ENCODE measurements around the gene FLRT1. TPM values are rescaled to one million over a fixed set of nuclear protein-coding genes. Genes with fewer than 3 reads are reported as not detected.
A peak's percentile ranks its signal among the peaks of the same experiment; 100 is the strongest.

FLRT1 gene
- total RNA-seq, 1 experiment from 2014 or later: 0.31 TPM

DNA sequence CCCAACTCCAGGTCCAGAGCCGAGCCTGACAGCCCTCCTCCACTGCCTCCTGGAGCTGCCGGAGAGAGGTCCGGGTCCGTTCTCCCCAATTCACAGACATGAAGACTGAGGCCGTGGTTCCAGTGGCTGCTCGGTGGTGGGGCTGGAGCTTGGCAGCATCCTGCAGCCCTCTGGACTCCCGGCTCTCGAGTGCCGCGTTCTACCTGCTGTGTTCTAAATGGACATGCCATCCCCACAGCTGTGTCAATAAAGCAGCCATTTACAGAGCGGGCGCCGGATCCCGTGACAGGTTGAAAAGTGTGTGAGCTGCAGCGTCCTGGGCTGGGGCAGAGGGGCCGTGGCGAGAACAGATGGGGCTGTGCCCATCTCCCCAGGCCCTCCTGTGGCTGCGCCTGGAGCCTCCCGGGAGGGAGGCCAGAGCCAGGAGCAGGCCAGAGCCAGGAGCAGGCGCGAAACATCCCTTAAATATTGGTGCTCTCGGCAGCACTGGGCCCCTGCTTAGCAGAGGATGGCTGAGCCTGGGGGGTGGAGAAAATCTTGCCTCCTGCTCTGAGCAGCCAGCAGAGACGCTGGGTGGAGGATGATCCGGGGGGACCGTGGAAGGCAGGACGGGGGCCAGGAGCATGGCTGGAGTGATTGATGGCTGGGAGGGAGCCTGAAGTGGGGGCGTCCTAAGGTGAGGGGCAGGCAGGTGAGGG, 46.2 kb downstream of the FLRT1 start:
- H3K4ac ChIP-seq (ENCODE audit: low read depth, low read length): no peak overlapping the region
- H2AK5ac ChIP-seq (ENCODE audit: insufficient read length, low read length): no peak overlapping the region
- H3K27ac ChIP-seq (ENCODE audit: insufficient read length, low read depth, low read length): no peak overlapping the region
- Mint-ChIP-seq H3K4me1 (peaks cover 4 to 20% of the 10 kb centered on the region in 2 experiments), H3K27ac (peak overlapping the region in 1 of 3 experiments; percentile 71; a peak in 2 of 7 replicates), H3K9me3 (no peaks in the 10 kb centered on the region; a peak in 1 of 5 replicates), H3K4me3 (no peak overlapping the region), H3K27me3 (ENCODE audit: low read depth) (peaks cover 71% of the 10 kb centered on the region), H3K36me3 (ENCODE audit: insufficient read depth in 1 of 3, low read depth in 3 of 3) (no peaks in the 10 kb centered on the region)
- no peak overlapping the region for H2AFZ ChIP-seq (ENCODE audit: low read length)
- H3K23me2 ChIP-seq (ENCODE audit: insufficient read length, low read depth, low read length, poor library complexity, severe bottlenecking): no peaks in the 10 kb centered on the region
- H3K9ac ChIP-seq (ENCODE audit: extremely low read depth, insufficient read length, low read length): no peak overlapping the region
- H3K27me3 ChIP-seq (ENCODE audit: insufficient read depth, low read length): no peaks in the 10 kb centered on the region; the same call in 1 of the 2 replicates
- no peaks in the 10 kb centered on the region for H4K20me1 ChIP-seq (ENCODE audit: control insufficient read depth, insufficient read depth, insufficient read length)
- no peak overlapping the region for H3T11ph ChIP-seq (ENCODE audit: low read length)
- H3K79me1 ChIP-seq (ENCODE audit: insufficient read depth, low read depth, low read length, poor library complexity, severe bottlenecking): no peaks in the 10 kb centered on the region
- H4K8ac ChIP-seq (replicated peaks; ENCODE audit: insufficient read length, low read depth, low read length): no peak overlapping the region
- H4K91ac ChIP-seq (ENCODE audit: insufficient read length, low read depth, low read length): no peak overlapping the region
- H3K79me2 ChIP-seq (ENCODE audit: insufficient read depth, low read length): no peaks in the 10 kb centered on the region
- peak overlapping the region; percentile 25; the same call in 1 of the 2 replicates for H3K14ac ChIP-seq (ENCODE audit: insufficient read depth, low read length)
- no peak overlapping the region for H2BK20ac ChIP-seq (ENCODE audit: low read depth, low read length, poor library complexity, severe bottlenecking)
- H2BK5ac ChIP-seq (ENCODE audit: insufficient read length, low read length): no peak overlapping the region
- no peak overlapping the region for H4K5ac ChIP-seq (ENCODE audit: insufficient read length, low read depth, low read length)
- H3K23ac ChIP-seq (ENCODE audit: insufficient read length, low read depth, low read length): no peak overlapping the region
- H2BK120ac ChIP-seq (ENCODE audit: low read depth, low read length, poor library complexity, severe bottlenecking): no peak overlapping the region
- TF ChIP-seq, protein P1, sequence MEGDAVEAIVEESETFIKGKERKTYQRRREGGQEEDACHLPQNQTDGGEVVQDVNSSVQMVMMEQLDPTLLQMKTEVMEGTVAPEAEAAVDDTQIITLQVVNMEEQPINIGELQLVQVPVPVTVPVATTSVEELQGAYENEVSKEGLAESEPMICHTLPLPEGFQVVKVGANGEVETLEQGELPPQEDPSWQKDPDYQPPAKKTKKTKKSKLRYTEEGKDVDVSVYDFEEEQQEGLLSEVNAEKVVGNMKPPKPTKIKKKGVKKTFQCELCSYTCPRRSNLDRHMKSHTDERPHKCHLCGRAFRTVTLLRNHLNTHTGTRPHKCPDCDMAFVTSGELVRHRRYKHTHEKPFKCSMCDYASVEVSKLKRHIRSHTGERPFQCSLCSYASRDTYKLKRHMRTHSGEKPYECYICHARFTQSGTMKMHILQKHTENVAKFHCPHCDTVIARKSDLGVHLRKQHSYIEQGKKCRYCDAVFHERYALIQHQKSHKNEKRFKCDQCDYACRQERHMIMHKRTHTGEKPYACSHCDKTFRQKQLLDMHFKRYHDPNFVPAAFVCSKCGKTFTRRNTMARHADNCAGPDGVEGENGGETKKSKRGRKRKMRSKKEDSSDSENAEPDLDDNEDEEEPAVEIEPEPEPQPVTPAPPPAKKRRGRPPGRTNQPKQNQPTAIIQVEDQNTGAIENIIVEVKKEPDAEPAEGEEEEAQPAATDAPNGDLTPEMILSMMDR (conservative IDR thresholded peaks at IDR 0.05): no peak
- H2BK12ac ChIP-seq (ENCODE audit: insufficient read length, low read depth, low read length): no peak overlapping the region
- H3K18ac ChIP-seq (ENCODE audit: insufficient read length, low read depth, low read length): no peak overlapping the region
- DNase-seq: no peak
- no peak overlapping the region for H3K4me2 ChIP-seq (ENCODE audit: insufficient read depth, insufficient read length, low read length)
- no peak overlapping the region for H2BK15ac ChIP-seq (ENCODE audit: low read depth, low read length)
- no CpG with 5 or more reads among the region's 27 CpGs for WGBS (ENCODE audit: extremely low coverage, insufficient read length, low lambda C conversion rate)
- H3K4me1 ChIP-seq (ENCODE audit: insufficient read depth, low read length): no peaks in the 10 kb centered on the region
- no peaks in the 10 kb centered on the region for H3K9me3 ChIP-seq (ENCODE audit: control insufficient read depth, low read depth, low read length)
- no peak overlapping the region for H3K56ac ChIP-seq (ENCODE audit: insufficient read length, low read depth, low read length)

All from H9 (cell line).